CD4-positive, alpha-beta T cell treated with Interleukin-17A for 1 hour (primary cell): ENCODE data around the gene TPO.
"Not testable (repeated sequence)": the region's sequence is repeated elsewhere in the genome, so short reads cannot be mapped to it uniquely, and the experiment has no call there.

ENCODE experiments used
- DNase-seq: peaks from one replicate; pipeline ENCODE4 v3.0.0-alpha.2; 2020

Gene TPO

DNA sequence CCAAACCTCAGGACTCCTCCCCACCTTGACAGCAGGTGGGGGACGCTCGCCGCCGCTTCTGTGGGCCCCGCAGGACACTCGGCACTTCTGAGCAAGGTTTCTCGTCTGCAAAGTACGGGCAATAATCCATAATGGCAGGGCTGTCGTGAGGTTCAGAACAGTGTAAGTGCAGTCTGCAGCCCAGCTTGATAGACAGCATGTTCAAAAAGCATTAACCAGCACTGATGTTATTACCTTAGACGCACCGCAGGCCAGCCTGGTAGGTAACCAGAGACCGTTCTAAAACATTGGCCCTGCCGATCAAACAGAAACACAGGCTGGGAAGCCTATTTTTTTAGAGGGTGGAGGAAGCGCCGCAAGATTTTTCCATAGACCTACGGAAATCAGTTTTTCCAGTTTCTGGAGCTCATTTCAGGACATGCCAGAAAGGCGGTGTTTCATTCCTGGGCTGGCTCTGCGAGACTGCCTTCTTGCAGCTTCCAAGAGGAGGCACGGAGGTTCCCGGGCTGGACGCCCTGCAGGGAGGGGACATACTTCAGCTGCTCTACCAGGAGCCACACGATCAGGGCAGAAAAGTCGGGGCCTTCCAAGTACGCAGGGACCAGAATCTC lies 148.7 kb downstream of the TPO start:
- DNase-seq: no peak

DNA sequence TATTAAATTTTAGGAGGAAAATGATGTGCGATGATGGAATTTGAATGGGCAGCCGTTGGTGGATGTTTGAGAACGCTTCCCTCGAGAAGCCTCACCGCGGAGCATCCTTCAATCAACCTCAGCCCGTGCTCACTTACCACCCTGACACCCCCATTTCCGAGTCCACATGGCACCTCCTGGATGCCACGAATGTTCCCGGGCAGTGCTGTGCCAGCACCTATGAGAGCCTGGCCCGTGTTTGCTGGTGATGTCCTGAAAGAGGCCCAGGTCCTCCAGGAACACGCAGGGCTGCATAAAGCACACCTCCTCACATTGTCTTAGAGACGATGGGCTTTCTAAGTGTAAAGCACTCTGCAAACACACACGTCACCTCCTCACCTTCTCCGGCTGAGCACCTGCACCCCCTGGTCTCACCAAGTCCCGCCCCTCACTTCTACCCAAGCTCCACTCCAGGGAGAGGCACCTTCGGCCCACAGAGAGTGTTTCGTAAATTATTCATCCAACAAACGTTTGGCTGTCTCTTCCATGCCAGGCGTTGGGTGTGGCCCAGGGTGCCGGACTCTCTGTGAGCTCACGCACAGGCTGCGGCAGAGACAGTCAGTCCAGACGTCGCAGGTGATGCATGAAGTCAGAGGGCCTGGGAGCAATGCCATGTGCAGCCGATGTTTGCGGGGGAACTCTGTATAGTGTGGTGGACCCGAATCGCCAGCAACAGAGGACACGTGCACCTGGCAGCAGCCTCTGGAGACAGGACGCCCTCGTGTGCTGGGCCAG lies 150.0 kb downstream of the TPO start:
- DNase-seq: no peak

DNA sequence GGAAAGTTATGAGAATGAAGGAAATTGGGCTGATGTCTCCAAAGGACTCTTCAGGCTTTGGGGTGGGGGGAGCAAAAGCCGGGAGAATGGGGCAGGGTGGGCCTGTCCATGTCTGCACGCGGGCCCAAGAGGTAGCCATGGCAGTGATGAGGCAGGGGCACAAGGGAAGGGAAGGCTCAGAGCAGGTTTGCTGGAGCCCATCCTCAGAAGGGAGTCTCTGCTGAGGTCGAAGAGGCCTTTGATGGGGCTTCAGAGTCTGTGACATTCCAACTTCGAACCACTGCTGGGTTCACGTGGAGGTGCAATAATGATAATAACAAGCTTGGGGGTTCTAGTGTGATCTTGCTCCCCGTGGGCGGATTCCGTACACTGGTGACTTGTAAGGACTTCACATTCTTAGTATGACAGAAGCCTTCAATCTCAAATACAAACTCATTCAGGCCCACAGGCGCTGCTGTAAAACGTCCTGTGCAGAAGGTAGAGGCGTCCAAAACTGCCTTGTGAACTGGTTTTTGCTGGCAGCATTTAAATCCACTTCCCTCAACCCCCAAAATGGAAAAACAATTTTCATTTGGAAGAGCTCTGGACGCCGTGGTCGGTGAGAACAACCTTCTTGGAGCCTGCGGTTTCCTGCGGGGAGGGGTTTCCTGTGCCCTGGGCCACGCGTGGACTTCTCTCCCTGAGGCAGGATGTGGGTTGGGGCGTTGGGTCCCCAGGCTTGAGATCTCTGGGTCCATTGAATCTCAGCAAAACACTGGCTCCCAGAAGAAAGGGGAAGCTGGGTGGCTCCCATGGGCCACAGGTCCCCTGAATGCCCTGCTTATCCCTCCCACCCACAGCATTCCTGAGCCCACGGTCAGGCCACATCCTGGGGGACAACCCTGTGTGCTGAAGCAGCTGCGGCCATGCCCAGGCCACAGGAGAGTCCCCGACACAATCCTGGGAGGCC lies 151.0 kb downstream of the TPO start:
- peak; percentile 26 for DNase-seq

DNA sequence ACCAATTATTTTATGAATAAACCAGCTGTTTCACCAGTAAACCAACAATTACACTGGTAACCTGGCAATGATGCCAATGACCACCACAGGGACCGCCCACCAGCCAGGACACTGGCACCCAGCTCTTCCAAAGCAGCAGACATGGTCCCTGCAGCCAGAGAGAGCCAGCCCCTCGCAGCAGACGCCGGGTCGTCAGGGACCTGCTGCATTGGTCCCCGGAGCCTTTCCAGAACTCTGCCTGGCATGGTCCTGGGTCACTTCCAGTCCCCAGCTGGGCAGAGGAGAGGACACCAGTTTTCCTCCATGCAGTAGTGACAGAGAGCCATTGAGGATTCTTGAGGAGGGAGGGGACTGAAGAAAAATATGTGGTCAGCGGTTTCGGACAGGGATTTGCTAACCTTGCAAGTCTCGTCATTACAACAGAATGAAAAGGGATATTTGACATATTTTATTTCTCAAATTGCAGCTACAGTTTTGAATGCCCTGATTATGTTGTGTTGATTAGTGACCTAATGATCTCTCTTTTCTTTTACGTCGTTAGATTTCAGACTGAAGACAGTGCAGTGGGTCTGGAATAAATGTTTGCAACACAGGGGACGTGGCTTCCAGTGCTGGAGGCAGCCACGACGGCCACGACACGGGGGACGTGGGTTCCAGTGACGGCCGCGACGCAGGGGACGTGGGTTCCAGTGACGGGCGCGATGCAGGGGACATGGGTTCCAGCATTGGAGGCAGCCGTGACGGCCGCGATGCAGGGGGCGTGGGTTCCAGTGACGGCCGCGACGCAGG lies 154.5 kb downstream of the TPO start:
- no peak for DNase-seq

DNA sequence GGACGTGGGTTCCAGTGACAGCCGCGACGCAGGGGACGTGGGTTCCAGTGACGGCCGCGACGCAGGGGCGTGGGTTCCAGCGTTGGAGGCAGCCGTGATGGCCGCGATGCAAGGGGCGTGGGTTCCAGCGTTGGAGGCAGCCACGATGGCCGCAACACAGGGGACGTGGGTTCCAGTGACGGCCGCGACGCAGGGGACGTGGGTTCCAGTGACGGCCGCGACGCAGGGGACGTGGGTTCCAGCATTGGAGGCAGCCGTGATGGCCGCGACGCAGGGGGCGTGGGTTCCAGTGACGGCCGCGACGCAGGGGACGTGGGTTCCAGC lies 155.0 kb downstream of the TPO start:
- not testable (repeated sequence) for DNase-seq

DNA sequence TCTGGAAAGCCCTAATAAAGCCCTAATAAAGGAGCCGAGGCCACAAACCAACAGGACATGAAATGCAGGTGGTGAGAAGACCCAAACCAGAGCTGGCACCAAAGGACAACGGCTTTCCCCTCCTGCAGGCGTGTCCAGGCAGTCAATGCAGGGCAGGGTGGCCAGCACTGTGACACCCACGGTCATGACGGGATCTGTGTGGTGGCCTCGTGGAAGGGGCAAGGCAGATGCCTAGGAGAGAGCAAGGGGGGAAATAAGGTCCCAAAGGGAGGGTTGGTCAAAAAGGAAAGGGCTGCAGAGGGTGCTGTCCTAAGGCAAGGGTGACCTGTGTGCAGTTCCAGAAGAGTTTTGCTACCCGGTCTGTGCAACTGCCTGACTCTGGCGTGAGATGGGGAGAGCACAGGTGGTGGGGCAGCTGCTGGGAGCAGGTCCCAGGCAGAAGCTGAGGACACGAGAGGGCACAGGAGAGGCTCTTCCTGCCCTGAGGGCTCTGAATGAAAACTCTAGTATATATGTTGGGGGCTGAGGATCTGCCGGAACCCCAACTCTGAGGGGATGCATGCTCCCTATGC lies 156.7 kb downstream of the TPO start:
- DNase-seq: no peak

DNA sequence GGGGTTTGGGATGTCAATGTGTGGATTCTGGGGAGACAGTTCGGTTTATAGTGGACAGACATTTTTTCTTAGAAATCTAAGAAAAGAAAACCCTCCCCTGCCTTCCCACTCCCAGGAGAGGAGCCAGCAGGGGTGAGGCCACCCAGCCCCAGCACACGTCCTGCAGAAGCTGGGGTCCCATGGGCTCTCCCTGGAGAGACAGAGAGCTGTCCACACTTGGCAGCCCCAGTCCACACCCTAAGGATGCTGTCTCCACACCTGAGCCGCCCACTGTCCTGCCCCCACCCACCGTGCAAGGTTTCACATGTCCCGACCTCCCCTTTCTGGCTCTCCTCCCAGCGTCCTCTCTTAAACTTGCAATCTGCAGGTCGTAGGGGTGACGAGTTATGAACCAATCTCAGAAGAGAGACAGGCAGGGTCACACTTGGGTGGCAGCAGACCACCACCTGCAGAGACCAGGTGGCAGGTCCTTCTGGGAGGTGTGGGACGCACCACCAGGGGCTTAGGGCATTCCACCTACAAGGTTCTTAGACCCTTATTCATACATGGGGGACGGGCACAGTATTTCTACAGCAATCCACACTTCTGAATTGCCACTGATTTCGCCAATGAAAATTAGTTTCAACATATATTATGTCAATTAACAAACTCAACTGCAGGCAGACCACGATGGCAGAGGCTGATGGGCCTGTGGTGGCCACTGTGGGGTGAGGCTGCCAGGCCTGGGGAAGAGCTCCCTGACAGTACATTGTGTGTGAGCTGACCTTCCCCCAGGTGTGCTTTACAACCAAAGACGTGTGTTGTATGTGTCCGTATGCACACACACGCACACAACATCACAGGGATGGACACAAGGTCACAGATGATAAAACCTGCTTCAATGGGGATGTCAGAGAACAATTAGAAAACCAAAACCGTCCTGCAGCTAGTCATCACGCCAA lies 158.5 kb downstream of the TPO start:
- no peak for DNase-seq

DNA sequence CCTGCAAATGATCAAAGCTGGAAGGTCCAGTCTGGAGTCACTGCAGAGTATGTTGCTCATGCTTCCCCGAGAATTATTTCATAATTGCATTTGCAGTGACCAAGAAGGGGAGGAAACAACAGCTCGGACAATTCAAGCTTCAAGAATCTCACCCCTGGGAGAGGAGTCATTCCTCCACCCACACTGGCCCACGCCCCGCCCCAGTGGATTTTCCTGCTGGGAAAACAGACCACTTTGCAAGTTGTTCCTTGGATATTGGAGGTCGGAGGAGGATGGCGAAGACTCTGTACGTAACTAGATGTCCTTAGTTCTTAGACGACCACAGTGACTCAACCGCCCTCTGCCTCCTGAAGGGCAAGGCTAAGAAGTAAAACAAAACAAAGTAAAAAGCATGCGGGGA lies 159.4 kb downstream of the TPO start:
- DNase-seq: no peak

DNA sequence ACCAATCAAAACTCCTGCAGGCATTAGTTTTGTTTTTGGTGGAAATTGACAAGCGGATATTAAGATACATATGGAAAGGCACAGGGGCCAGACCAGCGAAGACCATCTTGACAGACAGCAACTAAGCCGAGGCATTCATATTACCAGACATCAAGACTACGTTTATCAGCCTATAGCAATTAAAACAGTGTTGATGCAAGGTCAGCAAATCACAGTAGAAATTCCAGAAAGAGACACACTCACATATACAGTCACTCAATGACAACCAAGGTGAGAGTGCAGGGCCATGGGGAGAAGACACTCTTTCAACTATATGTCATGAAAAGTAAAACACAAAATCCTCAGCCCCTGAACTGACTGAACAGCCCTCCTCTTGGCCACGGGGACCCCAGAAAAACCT lies 164.6 kb downstream of the TPO start:
- DNase-seq: no peak

DNA sequence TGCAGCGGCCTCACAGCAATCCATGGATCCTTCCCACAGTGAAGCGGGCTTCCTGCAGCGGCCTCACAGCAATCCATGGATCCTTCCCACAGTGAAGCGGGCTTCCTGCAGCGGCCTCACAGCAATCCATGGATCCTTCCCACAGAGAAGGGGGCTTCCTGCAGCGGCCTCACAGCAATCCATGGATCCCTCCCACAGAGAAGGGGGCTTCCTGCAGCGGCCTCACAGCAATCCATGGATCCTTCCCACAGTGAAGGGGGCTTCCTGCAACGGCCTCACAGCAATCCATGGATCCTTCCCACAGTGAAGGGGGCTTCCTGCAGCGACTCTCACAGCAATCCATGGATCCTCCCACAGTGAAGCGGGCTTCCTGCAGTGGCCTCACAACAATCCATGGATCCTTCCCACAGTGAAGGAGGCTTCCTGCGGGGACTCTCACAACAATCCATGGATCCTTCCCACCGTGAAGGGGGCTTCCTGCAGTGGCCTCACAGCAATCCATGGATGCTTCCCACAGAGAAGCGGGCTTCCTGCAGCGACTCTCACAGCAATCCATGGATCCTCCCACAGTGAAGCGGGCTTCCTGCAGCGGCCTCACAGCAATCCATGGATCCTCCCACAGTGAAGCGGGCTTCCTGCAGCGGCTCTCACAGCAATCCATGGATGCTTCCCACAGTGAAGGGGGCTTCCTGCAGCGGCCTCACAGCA lies 168.1 kb downstream of the TPO start:
- DNase-seq: not testable (repeated sequence)

DNA sequence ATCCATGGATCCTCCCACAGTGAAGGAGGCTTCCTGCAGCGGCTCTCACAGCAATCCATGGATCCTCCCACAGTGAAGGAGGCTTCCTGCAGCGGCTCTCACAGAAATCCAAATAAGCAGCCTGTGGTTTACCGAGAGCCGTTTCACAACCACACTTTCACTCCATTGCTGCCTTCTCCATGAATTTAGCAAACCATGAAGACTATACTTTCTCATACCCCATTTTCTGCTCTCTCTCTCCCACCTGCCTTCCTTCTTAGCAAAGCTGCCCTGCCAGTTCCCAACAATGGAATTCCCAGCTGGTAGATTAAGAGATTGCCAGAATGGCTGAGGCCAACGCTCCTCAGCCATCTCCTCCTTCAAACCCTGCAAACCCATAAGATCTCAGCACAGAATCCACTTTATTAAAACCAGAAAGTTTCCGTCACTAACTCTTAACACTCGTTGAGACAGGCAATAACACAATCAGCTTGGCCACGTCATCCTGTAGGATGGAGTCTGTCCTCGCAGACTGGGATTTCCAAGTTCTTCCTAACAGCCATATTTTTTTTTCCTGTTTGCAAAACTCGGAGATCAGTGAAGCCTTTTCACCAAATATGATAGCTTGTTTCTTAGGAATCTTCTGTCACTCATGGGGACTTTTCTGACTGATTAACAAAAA lies 168.8 kb downstream of the TPO start:
- no peak for DNase-seq

DNA sequence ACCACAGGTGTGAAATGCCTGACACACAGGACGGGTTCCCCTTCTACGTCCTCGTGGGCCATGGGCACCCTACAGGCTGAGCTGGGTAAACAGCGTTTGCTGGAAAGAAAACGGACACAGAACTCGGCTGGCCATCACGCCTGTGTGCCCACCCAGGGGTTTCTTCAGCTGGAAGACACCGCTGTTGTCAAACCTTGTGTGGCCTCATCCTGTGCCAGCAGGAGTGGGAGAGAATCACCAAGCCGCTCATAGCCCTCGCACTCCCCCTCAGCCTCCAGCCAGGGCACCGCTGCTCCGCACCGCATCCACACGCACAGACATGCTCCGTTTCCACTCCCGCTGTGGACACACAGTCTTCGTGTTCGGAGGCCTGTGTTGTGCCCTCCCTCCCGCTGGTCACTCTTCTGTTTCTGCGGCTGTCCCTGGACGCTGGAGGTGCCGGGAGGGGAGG lies 169.7 kb downstream of the TPO start:
- no peak for DNase-seq

DNA sequence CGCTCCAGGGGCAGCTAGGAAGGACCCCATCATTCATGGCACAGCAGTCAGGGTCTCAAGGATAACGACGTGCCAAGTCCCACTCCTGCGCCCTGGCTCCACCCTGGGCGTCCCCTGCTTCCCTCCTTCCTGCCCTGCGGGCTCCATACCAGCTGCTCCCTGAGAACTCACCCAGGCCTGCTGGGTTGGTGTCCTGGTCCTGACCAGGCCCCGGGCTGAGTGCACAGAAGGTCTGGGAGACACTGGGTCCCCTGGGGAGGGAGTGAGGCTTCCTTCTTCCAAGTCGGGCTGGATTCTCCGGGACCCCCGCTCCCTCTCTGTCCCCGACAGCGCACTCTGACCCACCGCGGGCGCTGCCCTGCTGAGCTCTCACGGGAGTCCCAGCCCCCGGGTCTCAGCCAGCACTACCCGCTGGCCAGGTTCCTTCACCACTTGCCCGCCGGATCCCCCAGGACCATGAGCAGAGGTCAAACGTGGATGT lies 170.8 kb downstream of the TPO start:
- no peak for DNase-seq

DNA sequence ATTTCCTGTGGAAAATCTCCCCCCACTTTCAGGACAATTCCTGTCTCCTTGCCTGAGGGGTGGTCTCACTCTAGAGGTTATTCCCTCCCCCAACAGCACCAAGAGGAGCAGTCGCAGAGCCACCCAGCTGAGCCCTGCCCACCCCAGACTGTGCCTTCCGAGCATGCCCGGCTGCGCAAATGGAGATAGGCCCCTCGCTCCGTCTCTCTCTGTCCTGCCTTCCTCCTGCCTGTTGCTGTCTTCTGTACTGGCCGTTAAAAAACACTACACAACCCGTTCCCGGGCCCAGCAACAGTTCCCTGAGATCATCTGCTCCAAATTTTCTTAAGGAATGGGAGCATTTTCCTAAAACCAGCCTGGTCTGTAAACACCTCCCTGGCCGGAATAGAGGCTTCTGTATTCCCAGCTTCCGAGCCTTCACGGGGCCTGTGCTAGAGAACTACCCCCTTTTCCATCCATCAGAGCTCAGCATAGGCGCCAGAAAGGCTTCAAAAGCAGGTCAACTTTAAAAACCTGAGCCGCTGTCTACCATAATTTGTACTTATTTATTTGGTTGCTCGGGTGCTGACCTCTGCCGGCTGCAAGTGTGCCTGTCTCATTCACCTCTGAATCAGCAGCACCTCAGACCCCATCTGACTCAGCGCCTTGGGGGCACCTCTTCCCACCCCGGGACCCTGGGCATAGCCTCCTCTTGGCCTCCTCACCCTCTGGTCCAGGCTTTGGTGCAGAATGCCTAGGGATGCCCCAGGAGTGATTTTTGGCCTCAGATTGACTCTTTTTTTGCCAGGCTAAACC lies 171.6 kb downstream of the TPO start:
- DNase-seq: no peak

DNA sequence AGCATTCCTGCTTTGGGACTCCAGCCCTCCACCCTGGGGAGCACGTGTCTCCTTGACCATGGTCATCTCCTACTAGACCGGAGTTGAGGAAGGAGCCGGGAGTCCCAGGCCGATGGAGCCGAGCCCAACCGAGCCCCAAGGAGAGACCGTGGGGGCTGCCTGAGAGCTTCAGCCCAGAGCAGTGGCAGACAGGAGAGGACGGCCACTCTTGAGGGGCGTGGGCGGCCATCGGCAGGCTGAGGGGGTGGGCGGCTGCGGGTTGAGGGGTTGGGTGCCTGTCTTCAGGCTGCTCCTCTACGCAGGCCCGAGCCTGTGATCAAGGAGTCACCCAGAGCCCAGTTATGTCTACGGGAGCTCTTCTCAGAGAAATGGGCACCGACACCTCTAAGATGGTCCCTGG lies 172.4 kb downstream of the TPO start:
- no peak for DNase-seq

DNA sequence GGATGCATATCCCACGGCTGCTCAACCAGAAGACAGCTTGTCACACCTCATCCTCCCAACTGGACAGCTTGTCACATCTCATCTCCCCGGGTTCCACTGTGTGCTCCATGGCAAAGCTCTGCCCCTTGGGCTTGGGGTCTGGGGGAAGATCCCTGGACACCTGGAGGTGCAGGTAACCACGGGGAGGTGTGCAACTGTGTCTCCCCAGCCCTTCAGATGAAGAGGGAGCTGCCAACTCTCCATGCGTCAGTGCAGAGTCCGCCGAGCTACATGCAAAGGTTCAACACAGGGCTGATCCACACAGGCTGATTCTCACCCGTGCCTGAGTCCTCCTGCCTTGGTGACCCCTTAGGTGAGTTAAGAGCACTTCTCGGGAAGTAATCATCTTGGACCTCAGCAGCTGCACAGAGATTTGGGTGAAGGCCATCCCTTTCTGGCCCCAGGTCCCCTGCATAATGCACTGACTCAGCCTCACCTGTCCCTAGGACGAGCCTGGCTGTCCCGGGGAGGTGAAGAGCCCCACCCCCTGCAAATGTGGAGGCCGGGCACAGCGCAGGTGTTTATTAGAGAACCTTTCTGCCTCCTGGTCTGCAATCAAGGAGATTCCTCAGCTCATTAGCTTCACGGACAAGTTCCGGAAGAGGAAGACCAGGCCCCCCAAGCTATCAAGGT lies 173.1 kb downstream of the TPO start:
- no peak for DNase-seq

DNA sequence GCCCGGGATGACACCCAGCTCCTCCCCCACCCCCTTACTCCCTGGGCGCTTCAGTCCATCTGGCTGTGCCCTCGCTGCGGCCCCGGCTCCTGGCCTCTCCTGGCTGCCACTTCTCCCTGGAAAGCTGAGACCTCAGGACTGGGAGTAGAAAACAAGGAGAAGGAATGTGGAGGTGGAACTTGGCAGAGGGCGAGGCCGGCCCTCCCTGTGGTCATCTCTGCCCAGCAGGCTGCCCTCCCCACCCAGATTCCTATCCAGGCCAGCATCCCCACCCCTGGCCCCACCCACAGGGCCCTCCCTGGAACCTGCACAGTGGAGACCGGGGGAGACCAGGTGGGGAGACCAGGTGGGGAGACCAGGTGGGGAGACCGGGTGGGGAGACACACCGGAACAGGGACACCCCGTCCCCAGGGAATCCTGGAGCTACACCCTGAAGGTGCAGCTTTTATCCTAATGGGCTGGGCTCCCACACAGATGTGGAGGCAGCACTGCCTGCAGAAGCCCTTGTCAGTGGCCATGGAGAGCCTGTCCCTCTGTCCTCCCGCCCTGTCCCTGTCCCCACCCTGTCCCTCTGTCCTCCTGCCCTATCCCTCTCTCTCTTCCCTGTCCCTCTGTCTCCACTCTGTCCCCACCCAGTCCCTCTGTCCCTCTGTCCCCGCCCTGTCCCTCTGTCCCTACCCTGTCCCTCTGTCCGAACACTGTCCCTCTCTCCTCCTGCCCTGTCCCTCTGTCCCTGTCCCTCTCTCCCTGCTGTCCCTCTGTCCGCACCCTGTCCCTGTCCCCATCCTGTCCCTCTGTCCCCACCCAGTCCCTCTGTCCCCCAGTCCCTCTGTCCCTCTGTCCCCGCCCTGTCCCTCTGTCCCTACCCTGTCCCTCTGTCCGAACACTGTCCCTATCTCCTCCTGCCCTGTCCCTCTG lies 173.9 kb downstream of the TPO start:
- no peak for DNase-seq
